NCI-H1694 treated with DMSO at 0.1 percent for 48 hours (cell line): ENCODE data around the gene LAMA5.

ENCODE experiments used
- DNase-seq: peaks from one replicate; lab custom pipeline; 2025; lab: John Stamatoyannopoulos, UW

The LAMA5 gene, protein sequence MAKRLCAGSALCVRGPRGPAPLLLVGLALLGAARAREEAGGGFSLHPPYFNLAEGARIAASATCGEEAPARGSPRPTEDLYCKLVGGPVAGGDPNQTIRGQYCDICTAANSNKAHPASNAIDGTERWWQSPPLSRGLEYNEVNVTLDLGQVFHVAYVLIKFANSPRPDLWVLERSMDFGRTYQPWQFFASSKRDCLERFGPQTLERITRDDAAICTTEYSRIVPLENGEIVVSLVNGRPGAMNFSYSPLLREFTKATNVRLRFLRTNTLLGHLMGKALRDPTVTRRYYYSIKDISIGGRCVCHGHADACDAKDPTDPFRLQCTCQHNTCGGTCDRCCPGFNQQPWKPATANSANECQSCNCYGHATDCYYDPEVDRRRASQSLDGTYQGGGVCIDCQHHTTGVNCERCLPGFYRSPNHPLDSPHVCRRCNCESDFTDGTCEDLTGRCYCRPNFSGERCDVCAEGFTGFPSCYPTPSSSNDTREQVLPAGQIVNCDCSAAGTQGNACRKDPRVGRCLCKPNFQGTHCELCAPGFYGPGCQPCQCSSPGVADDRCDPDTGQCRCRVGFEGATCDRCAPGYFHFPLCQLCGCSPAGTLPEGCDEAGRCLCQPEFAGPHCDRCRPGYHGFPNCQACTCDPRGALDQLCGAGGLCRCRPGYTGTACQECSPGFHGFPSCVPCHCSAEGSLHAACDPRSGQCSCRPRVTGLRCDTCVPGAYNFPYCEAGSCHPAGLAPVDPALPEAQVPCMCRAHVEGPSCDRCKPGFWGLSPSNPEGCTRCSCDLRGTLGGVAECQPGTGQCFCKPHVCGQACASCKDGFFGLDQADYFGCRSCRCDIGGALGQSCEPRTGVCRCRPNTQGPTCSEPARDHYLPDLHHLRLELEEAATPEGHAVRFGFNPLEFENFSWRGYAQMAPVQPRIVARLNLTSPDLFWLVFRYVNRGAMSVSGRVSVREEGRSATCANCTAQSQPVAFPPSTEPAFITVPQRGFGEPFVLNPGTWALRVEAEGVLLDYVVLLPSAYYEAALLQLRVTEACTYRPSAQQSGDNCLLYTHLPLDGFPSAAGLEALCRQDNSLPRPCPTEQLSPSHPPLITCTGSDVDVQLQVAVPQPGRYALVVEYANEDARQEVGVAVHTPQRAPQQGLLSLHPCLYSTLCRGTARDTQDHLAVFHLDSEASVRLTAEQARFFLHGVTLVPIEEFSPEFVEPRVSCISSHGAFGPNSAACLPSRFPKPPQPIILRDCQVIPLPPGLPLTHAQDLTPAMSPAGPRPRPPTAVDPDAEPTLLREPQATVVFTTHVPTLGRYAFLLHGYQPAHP (N-terminal part only)

GRCh38 chr20:62367136-62367632 is at the start of gene LAMA5:
LAMA5 (minus strand) TSS chr20:62367312; CDS start chr20:62367245, 67 bp downstream.
- DNase-seq: no peak

GRCh38 chr20:62415354-62416111 is 48.4 kb upstream of the LAMA5 start:
- DNase-seq: no peak

- no peak for DNase-seq
Observed at GRCh38 chr20:62413896-62414481, 46.9 kb upstream of the LAMA5 start.

DNA sequence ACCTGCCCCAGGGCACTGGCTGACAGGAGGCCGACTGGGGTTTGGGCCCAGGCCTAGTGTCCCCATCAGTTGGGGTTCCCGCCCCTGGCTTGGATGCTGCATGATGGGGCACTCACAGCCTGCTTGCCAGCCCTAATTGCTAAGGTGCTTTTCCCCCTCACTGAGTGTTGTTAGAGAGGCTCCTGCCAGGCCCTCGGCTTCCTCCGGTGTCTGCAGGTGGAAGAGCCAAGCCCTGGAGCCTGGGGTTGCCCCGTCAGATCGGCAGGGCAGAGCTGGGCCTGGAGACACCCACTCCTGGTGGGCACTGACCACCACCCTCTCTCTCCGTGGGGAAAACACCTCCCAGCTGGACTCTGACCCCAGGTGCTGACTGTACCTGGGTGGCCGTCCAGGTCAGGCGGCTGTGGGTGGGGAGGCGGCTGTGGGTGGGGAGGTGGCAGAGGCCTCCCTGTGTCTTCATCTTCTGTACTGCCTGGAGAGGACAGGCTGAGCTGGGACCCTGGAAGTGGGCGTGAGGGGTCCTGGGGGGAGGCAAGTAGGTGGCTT is 46.0 kb upstream of the LAMA5 start:
- no peak for DNase-seq

DNA sequence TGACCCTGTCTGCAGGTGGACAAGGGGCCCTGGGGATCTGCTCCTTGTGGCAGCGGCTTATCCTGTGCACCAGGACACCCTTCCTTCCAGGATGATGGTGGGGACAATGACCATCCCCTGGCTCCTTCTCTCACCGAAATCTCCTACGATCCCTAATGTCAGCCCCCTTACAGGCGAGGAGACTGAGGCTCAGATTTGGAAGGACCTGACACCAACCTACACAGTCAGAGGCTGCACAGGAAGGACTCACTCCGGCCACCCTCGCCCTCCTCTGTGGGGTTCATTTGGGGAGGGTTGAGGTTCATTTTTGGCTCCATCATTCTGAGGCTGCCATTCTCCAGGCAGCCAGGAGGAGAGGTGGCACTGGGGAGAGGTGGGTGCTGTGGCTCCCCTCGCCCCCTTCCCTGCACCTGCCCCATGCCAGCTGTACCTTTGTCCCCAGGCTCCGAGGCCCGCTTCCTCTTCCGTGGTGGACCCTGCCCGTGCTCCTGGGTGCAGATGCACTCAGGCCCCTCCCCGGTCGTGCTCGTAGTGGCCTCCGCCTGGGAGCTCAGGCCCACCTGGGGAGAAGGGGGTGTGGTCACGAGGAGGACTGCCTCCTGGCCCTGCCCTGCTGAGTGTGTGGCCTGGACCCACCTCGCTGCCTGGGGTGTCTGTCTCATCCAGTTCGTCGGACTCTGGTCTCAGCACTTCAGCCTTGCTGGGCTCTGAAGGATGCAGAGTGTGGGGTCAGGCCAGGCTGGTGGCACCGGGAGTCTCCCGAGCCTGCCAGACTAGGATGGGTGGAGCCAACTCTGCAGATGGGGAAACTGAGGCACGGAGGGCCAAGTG is 45.3 kb upstream of the LAMA5 start:
- no peak for DNase-seq

DNA sequence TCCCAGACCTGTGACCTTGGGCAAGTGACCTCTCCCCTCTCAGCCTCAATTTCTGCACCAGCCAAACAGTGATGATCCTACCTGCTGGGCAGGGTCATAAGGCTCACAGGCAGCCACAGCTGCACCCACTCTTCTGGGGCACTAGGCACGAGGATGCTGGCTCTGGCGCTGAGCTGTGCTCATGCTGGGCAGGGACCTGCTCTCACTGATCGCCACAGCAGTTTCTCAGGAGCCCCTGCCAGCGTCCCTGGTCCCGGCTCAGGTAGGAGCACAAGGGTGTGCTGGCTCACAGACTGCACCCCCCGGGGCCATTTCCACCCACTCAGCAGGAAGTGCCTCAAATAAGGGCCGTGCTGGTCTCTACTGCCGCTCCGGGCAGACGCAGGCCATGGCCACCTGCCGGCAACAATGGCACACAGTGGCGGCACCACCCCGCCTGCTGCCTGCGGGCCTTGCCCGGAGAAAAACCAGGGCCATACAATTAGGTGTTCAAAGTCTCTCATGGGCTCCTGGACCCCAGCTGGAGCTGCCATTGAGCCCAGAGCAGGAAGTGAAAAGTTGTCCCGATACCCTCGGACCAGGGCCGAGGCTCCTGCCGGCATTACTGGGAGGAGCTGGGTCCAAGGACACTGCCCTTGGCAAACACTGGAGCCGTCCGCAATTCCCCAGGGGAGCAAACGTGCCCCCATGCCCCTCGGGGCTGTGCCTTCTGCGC is 44.5 kb upstream of the LAMA5 start:
- DNase-seq: no peak

- no peak for DNase-seq
Observed at GRCh38 chr20:62410746-62411478, 43.8 kb upstream of the LAMA5 start.

DNA sequence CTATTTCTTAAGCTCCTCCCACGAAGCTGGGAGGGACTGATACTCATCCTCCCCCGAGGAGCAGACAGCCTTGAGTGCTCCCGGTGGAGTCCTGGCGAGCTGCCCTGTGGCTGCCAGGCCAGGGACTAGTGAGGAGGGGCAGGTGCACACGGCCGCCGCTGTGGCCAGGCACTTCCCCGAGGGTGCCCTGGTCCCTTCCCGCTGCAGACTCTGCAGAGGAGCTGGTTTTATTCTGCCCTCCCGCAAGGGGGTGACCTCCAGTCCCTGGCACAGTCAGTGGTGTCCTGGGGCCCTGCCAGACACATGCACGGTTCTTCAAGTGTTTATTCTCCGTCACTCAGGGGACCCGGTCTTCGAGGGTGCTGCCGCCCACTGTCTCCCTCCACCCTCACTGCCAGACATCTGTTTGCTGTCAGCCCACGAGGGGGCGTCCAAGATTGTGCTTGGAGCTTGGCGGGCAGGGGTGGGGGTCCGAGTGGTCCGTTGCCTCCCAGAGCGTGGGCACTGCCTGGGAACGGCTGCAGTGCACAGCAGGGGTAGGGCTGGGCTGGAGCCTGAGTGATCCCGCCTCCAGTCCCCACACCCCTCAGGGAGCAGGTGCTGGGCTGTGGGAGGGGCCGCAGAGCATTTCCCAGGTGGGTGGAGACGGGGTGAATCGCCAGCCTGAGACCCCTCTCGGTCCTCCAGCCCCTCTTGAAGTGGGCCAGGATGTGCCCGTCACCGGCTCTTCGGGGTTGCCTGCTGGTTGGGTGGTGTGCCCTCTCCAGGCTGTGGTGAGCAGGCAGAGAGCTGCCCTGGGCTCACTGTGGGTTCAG is 43.0 kb upstream of the LAMA5 start:
- peak; percentile 24 for DNase-seq

GRCh38 chr20:62409086-62409853 is 42.2 kb upstream of the LAMA5 start:
- DNase-seq: no peak

GRCh38 chr20:62408640-62409039 is 41.5 kb upstream of the LAMA5 start:
- DNase-seq: no peak

GRCh38 chr20:62408055-62408454 is 40.9 kb upstream of the LAMA5 start:
- DNase-seq: no peak

DNA sequence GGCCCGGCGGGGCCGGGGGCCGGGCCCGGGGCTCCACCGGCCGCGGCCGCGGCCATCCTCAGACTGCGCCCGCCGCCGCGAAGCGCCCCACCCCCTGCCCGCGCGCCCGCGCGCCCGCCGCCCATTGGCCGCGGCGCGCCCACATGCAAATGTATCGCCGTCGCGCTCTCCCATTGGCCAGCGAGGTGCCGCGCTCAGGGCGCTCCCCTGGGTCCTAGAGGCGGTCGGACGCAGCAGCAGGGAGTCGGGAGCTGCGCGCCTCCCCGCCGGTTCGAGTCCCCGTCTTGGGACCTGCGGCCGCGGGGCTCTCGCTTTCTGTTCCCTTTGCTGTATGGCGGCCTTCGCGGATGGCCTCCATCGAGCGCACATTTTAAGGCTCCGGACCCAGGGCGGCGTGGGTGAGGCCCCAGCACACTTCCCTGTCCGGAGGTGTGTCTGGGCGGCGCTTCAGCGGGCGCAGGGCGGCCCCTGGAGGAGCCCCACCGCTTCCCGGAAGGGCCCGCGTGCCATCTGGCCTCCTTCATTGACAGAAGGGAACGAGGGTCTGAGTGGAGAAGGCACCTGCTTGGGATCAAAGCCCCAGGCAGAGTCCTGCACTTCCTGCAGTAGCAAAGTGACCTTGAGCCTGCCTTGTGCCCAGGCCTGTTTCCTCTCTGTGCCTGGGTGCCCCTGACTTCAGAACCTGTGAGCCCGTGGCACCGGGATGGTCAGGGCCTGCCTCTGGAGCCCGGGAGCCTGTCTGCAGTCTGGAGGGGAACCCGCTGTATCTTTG is 40.3 kb upstream of the LAMA5 start, which contains the start of gene CABLES2:
Gene CABLES2 (minus strand): TSS at position 65 of the 772 bp plus-strand sequence. CDS start 9 bp downstream, at position 56.
- peak; percentile 75 for DNase-seq

DNA sequence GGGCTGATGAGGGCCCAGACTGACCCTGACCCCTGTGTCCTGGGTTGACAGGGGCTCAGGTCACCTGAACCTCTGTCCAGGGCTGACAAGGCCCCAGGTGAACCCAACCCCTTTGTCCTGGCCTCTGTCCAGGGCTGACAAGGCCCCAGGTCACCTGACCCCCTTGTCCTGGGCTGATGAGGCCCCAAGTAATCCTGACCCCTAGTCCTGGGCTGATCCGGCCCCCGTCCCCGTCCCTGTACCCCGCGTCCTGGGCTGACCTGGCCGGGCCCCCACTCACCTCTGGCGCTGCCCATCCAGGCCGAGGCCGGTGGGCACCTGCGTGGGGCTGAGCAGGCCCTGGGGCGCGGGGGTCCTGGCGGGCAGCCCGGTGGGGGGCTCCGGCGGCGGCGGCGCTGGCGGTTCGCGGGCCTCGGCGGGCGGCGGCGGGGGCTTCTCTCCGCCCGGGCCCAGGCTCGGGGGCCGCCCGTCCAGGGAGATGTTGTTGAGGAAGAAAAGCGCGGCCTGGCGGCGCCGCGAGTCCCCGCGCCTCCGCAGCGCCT is 39.6 kb upstream of the LAMA5 start:
- DNase-seq: no peak

DNA sequence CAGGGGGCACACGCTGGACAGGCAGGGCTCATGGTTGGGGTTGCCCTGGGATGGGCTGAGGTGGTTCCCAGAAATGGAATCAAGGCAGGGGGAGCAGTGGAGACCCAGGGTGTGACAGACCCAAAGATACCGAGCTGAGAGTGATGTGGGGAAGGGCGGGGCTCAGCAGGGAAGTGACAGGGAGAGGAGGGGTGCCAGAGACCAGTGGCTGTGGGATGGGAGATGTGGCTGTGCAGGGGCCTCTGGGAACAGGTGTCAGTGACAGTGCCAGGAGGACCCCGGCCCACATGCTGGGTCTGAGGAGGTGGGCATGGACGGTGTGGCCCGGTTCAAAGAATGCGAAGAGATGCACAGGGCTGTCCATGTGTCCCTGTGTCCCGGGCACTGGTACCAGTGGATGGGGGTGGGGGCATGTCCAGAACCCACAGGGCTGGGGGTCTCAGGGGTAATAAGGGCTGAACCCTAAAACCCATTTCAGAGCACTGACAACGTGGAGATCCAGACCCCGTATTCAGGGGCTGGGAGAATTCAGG is 38.9 kb upstream of the LAMA5 start:
- no peak for DNase-seq
